Peyer's patch (tissue), 4 donors: ENCODE data around the gene NUDT1.

Experiments
- POLR2A ChIP-seq, 2 donors: fragments of 450-650 bp; IDR thresholded peaks; one replicate each; pipeline ENCODE4 v1.5.1; 2017; ENCODE audit warnings: antibody characterized with exemption in 2 of 2, mild to moderate bottlenecking in 2 of 2, moderate library complexity in 2 of 2
- TF ChIP-seq, protein P1 (sequence below), 6 experiments: fragments of 450-650 bp in 4 of 6; fragments of 200-600 bp in 2 of 6; sonication (generic) in 1 of 6; IDR thresholded peaks; one replicate each; pipeline ENCODE4 v1.5.1; 2017 to 2019; ENCODE audit warnings: antibody characterized with exemption in 6 of 6, mild to moderate bottlenecking in 3 of 6, moderate library complexity in 1 of 6

DNA sequence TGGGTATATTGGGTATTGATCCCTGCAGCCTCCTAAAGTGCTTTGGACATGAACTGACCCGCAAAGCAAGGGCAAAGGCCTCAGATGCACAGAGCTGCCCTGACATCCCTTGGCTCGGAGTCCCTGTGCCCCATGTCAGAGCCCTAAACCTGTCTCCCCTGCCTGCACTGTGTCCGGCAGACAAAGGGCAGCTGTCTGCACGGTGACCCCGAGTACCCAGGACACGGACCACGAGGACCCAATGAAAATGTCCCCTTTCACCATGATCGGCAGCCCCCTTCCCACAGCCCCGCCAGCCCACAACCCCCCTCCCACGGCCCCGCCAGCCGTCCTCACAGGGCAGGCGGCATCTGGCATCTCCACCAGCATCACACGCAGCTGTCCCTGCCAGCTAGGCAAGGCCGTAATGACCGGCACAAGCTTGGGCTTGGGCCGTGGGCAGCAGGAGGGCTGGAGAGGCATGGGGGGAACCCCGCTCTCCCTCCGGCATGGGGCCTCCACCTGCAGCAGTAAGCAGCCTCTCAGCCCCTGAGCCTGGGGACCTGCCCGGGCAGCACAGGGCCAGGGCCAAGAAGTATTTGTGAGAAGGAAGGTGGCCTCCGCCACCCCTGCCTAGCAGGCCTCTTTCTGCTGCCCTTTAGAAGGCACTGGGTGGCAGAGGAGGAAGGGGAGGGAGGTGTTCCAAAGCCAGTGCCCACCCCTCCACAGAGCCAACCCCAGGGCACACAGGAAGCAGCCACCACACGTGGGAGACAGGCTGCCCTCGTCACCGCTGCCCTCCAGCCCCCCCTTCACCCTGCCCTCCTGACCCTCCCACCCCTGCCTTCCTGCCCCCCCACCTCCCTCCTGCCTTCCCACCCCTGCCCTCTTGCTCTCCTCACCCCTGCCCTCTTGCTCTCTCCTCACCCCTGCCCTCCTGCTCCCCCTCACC lies 10.1 kb downstream of the NUDT1 start:
- TF ChIP-seq, protein P1, sequence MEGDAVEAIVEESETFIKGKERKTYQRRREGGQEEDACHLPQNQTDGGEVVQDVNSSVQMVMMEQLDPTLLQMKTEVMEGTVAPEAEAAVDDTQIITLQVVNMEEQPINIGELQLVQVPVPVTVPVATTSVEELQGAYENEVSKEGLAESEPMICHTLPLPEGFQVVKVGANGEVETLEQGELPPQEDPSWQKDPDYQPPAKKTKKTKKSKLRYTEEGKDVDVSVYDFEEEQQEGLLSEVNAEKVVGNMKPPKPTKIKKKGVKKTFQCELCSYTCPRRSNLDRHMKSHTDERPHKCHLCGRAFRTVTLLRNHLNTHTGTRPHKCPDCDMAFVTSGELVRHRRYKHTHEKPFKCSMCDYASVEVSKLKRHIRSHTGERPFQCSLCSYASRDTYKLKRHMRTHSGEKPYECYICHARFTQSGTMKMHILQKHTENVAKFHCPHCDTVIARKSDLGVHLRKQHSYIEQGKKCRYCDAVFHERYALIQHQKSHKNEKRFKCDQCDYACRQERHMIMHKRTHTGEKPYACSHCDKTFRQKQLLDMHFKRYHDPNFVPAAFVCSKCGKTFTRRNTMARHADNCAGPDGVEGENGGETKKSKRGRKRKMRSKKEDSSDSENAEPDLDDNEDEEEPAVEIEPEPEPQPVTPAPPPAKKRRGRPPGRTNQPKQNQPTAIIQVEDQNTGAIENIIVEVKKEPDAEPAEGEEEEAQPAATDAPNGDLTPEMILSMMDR (IDR thresholded peaks at IDR 0.05), result no peak
- no peak for TF ChIP-seq POLR2A (IDR thresholded peaks at IDR 0.05)
